SU-DHL-6 (cell line): ENCODE measurements around the gene CCDC186.

Experiments
- CTCF ChIP-seq: fragments of 200-600 bp; sonication (generic); IDR thresholded peaks from one replicate; pipeline ENCODE4 v1.5.1; 2017; ENCODE audit warnings: antibody characterized with exemption, mild to moderate bottlenecking, low read length, moderate library complexity; ENCODE audit not compliant: insufficient read depth, poor library complexity, severe bottlenecking
- EZH2phosphoT487 ChIP-seq: fragments of 200-600 bp; sonication (generic), shearing (Covaris generic); conservative IDR thresholded peaks from 2 replicates; pipeline ENCODE4 v1.6.1; 2018; ENCODE audit warnings: mild to moderate bottlenecking, antibody characterized with exemption, low read length, moderate library complexity, mixed read lengths

GRCh38 chr10:114077347-114077746, 96.7 kb downstream of the CCDC186 start:
- TF ChIP-seq EZH2phosphoT487 = no peak
- TF ChIP-seq CTCF = no peak
